ENCODE data around the gene ZFAND3.

DNA sequence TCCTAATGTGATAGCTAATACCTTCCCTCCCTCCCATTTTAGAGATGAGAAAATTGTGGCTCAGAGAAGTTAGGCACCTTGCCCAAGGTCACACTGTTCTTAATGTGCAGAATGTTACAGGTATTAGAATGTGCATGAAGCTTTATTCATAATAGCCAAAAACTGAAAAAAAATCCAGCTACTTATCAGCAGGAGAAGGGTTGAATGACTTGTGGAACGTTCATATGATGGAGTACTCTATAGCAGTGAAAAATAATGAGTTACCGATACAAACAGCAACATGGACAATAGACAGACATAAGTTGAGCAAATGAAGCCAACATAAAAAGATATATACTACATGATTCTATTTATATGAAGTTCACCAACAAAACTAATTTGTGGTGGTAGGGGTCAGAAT is 37.7 kb upstream of the ZFAND3 start:
- TF ChIP-seq, protein P1, sequence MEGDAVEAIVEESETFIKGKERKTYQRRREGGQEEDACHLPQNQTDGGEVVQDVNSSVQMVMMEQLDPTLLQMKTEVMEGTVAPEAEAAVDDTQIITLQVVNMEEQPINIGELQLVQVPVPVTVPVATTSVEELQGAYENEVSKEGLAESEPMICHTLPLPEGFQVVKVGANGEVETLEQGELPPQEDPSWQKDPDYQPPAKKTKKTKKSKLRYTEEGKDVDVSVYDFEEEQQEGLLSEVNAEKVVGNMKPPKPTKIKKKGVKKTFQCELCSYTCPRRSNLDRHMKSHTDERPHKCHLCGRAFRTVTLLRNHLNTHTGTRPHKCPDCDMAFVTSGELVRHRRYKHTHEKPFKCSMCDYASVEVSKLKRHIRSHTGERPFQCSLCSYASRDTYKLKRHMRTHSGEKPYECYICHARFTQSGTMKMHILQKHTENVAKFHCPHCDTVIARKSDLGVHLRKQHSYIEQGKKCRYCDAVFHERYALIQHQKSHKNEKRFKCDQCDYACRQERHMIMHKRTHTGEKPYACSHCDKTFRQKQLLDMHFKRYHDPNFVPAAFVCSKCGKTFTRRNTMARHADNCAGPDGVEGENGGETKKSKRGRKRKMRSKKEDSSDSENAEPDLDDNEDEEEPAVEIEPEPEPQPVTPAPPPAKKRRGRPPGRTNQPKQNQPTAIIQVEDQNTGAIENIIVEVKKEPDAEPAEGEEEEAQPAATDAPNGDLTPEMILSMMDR (IDR thresholded peaks at IDR 0.05): no peak
- TF ChIP-seq ZFX (IDR thresholded peaks at IDR 0.05; ENCODE audit: borderline replicate concordance): no peak
